SU-DHL-6 (cell line): Measurements from ENCODE around the gene SELENOF.

Experiments used
- H2AFZ ChIP-seq: fragments of 200-600 bp; sonication (generic); 2 replicates; pipeline ENCODE4 v1.6.1; 2014; ENCODE audit warnings: low read depth, mild to moderate bottlenecking, moderate library complexity, mixed read lengths, antibody characterized with exemption, low read length; ENCODE audit not compliant: severe bottlenecking
- H3F3A ChIP-seq: fragments of 200-600 bp; shearing (Covaris generic); 2 replicates; pipeline ENCODE4 v1.6.0; 2016; ENCODE audit warnings: antibody characterized with exemption, mild to moderate bottlenecking; ENCODE audit not compliant: insufficient read depth
- H3K27ac ChIP-seq: fragments of 200-600 bp; sonication (generic); 2 replicates; pipeline ENCODE4 v1.5.1; 2016; ENCODE audit warnings: low read depth, mild to moderate bottlenecking, low read length, moderate library complexity, mixed read lengths
- H3K27me3 ChIP-seq: fragments of 200-600 bp; sonication (generic), shearing (Covaris generic); 2 replicates; pipeline ENCODE4 v1.6.0; 2014; ENCODE audit warnings: mild to moderate bottlenecking, low read length
- H3K36me3 ChIP-seq: fragments of 200-600 bp; sonication (generic); 2 replicates; pipeline ENCODE4 v1.6.1; 2014; ENCODE audit warnings: mild to moderate bottlenecking, low read length, mixed read lengths
- H3K4me2 ChIP-seq: fragments of 300-600, 200-600 bp; shearing (Covaris generic), sonication (generic); 2 replicates; pipeline ENCODE4 v1.6.0; 2014; ENCODE audit warnings: low read length, low read depth, mild to moderate bottlenecking; ENCODE audit not compliant: poor library complexity, severe bottlenecking
- H3K4me3 ChIP-seq: fragments of 200-600 bp; sonication (generic); 2 replicates; pipeline ENCODE4 v1.5.1; 2014; ENCODE audit warnings: antibody characterized with exemption, low read length, mild to moderate bottlenecking, mixed read lengths; ENCODE audit not compliant: insufficient read depth, poor library complexity, severe bottlenecking
- H3K79me2 ChIP-seq: fragments of 200-600 bp; sonication (generic); 2 replicates; pipeline ENCODE4 v1.6.1; 2014; ENCODE audit warnings: mild to moderate bottlenecking, low read length, moderate library complexity; ENCODE audit not compliant: insufficient read depth
- H3K9ac ChIP-seq: fragments of 200-600 bp; sonication (generic); 2 replicates; pipeline ENCODE4 v1.7.0; 2014; ENCODE audit warnings: mild to moderate bottlenecking, low read length
- H3K9me2 ChIP-seq: fragments of 200-600 bp; sonication (generic); replicated peaks from 2 replicates; pipeline ENCODE4 v1.6.1; 2014; ENCODE audit warnings: low read length; ENCODE audit not compliant: insufficient read depth
- H3K9me3 ChIP-seq: fragments of 200-600 bp; sonication (generic); 2 replicates; pipeline ENCODE4 v1.6.1; 2014; ENCODE audit warnings: low read length, mixed read lengths; ENCODE audit not compliant: insufficient read depth
- H4K20me1 ChIP-seq: fragments of 200-600 bp; sonication (generic); 2 replicates; pipeline ENCODE4 v1.6.1; 2014; ENCODE audit warnings: low read depth, mild to moderate bottlenecking, antibody characterized with exemption, low read length, moderate library complexity, mixed read lengths
- EZH2phosphoT487 ChIP-seq: fragments of 200-600 bp; sonication (generic), shearing (Covaris generic); conservative IDR thresholded peaks from 2 replicates; pipeline ENCODE4 v1.6.1; 2018; ENCODE audit warnings: mild to moderate bottlenecking, antibody characterized with exemption, low read length, moderate library complexity, mixed read lengths
- TF ChIP-seq, protein P1 (sequence below): fragments of 200-600 bp; sonication (generic); IDR thresholded peaks from one replicate; pipeline ENCODE4 v1.5.1; 2017; ENCODE audit warnings: antibody characterized with exemption, mild to moderate bottlenecking, low read length, moderate library complexity; ENCODE audit not compliant: insufficient read depth, poor library complexity, severe bottlenecking

Gene SELENOF

DNA sequence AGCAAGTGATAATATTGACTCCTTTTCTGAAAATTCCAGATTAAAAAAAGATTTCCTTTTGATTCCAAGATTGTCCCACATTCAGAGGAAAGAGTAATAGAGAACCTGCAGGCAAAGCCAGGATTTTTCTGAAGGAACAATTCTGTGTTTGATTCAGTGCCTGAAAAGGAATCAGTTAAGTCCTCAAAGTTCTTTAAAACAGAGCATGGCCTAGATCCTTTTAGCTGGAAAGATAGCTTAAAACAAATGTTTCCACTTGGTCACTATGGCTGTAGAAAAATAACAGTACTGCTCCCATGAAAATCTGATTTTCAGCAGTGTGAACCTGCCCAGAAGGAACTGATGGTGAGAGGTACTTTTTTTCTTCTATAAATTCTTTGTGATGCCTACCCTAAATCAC, 42.3 kb upstream of the SELENOF start:
- Histone ChIP-seq H3K27me3 (no peaks in the 10 kb centered on the region), H3K4me3 (no peak overlapping the region), H3K9me3 (no peaks in the 10 kb centered on the region), H3K4me2 (peak overlapping the region; percentile 2), H3K9me2 (no peaks in the 10 kb centered on the region), H2AFZ (no peak overlapping the region), H3K9ac (no peak overlapping the region), H3K36me3 (peaks cover 9% of the 10 kb centered on the region; the same call in 1 of the 2 replicates), H3F3A (peaks cover 14% of the 10 kb centered on the region; the same call in 1 of the 2 replicates), H3K27ac (peak overlapping the region; percentile 27; the same call in 1 of the 2 replicates), H3K79me2 (peaks cover 100% of the 10 kb centered on the region), H4K20me1 (peaks cover 14% of the 10 kb centered on the region)
- TF ChIP-seq, protein P1, sequence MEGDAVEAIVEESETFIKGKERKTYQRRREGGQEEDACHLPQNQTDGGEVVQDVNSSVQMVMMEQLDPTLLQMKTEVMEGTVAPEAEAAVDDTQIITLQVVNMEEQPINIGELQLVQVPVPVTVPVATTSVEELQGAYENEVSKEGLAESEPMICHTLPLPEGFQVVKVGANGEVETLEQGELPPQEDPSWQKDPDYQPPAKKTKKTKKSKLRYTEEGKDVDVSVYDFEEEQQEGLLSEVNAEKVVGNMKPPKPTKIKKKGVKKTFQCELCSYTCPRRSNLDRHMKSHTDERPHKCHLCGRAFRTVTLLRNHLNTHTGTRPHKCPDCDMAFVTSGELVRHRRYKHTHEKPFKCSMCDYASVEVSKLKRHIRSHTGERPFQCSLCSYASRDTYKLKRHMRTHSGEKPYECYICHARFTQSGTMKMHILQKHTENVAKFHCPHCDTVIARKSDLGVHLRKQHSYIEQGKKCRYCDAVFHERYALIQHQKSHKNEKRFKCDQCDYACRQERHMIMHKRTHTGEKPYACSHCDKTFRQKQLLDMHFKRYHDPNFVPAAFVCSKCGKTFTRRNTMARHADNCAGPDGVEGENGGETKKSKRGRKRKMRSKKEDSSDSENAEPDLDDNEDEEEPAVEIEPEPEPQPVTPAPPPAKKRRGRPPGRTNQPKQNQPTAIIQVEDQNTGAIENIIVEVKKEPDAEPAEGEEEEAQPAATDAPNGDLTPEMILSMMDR: no peak
- no peak for TF ChIP-seq EZH2phosphoT487

DNA sequence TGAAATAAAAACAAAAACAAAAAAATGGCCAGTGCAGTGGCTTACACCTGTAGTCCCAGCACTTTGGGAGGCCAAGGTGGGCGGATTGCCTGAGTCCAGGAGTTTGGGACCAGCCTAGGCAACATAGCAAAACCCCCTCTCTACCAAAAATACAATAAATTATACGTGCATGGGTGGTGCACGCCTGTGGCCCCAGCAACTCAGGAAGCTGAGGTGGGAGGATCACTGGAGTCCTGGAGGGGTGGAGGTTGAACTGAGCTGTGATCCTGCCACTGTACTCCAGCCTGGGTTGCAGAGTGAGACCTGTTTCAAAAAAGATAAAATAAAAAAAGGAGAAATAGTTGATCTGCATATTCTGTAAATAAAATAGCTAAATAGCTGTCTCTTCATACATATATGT, 41.8 kb upstream of the SELENOF start:
- Histone ChIP-seq H3K9ac (no peak overlapping the region), H3K4me2 (peak overlapping the region; percentile 2), H3K9me2 (no peaks in the 10 kb centered on the region), H3K79me2 (peaks cover 100% of the 10 kb centered on the region), H3F3A (peaks cover 10% of the 10 kb centered on the region; the same call in 1 of the 2 replicates), H3K4me3 (no peak overlapping the region), H3K36me3 (peaks cover 9% of the 10 kb centered on the region; the same call in 1 of the 2 replicates), H4K20me1 (peaks cover 14% of the 10 kb centered on the region), H3K9me3 (no peaks in the 10 kb centered on the region), H3K27ac (peak overlapping the region; percentile 27; the same call in 1 of the 2 replicates), H3K27me3 (no peaks in the 10 kb centered on the region), H2AFZ (no peak overlapping the region)
- TF ChIP-seq, protein P1: no peak
- TF ChIP-seq EZH2phosphoT487: no peak

DNA sequence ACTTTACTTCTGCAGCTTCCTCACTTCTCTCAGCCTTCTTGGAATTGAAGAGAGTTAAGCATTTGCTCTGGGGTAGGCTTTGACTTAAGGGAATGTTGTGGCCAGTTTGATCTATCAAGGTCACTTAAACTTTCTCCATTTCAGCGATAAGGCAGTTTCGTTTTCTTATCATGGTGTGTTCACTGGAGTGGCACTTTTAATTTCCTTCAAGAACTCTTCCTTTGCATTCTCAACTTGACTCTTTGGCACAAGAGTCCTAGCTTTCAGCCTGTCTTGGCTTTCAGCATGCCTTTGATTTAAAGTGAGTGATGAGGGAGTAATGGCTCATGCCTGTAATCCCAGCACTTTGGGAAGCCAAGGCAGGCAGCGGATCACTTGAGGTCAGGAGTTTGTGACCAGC, 39.2 kb upstream of the SELENOF start:
- Histone ChIP-seq H3K4me3 (no peak overlapping the region), H3K9ac (no peak overlapping the region), H3K9me2 (no peaks in the 10 kb centered on the region), H3K79me2 (peaks cover 100% of the 10 kb centered on the region), H3F3A (peaks cover 4% of the 10 kb centered on the region; the same call in 1 of the 2 replicates), H3K27ac (0 out of 2 replicates have a peak overlapping the region, but pooled peaks have one; percentile 4), H2AFZ (no peak overlapping the region), H3K9me3 (no peaks in the 10 kb centered on the region), H3K4me2 (peak overlapping the region; percentile 20), H3K36me3 (peaks cover 4% of the 10 kb centered on the region; the same call in 1 of the 2 replicates), H3K27me3 (no peaks in the 10 kb centered on the region), H4K20me1 (peaks cover 24% of the 10 kb centered on the region)
- TF ChIP-seq, protein P1: no peak
- no peak for TF ChIP-seq EZH2phosphoT487
